ENCODE measurements around the gene TSPAN9. TPM values are rescaled to one million over a fixed set of nuclear protein-coding genes. Genes with fewer than 3 reads are reported as not detected.

Gene TSPAN9
- polyA plus RNA-seq, 1 donor (not counting 4 experiments of a cell fraction or from before 2014, with no cell fraction given), result 27.5 TPM

DNA sequence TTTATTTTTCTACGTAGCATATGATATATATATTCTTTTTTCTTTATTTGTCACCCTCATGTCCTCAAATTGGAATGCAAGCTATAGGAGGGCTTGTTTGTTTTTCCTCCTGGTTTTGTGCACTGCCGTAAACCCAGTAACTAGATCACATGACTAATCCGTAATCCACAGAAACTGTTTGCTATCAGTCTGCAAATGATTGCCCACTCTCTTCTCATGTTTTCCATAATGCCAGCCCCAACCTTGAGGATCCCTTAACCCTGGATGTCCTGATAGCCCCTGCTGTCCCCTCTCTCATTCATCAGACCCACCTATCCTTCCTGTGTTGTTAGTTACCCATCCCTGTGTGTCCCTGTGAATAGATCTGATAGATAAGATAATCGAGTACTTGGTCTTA, 94.0 kb downstream of the TSPAN9 start:
- Histone ChIP-seq H3K4me2 (ENCODE audit: control insufficient read depth, extremely low read depth, insufficient read depth, low read depth, low read length) (no peak overlapping the region), H3K9ac (ENCODE audit: control insufficient read depth, extremely low read depth, insufficient read depth, low read length) (peak overlapping the region; percentile 42), H3K4me3 (ENCODE audit: control insufficient read depth in 2 of 3, extremely low read depth in 1 of 3, insufficient read depth in 2 of 3, low read depth in 1 of 3, low read length in 3 of 3) (no peak overlapping the region), H3K79me2 (ENCODE audit: control insufficient read depth, insufficient read depth, low read length) (peaks cover 5% of the 10 kb centered on the region), H3K9me3 (ENCODE audit: control insufficient read depth, low read depth, low read length) (no peaks in the 10 kb centered on the region), H3K27me3 (ENCODE audit: control insufficient read depth, extremely low read depth, insufficient read depth, low read length) (no peaks in the 10 kb centered on the region), H4K20me1 (ENCODE audit: control insufficient read depth, extremely low read depth, insufficient read depth, low read length) (peaks cover 5% of the 10 kb centered on the region), H2AFZ (ENCODE audit: control insufficient read depth, low read length) (no peak overlapping the region), H3K4me1 (ENCODE audit: control insufficient read depth, extremely low read depth, insufficient read depth, low read length) (peaks cover 34% of the 10 kb centered on the region), H3K27ac (ENCODE audit: control insufficient read depth, insufficient read depth, low read length) (peak overlapping the region; percentile 70), H3K9me1 (ENCODE audit: control insufficient read depth, extremely low read depth, insufficient read depth, low read length) (no peaks in the 10 kb centered on the region), H3K36me3 (ENCODE audit: control insufficient read depth in 2 of 2, extremely low read depth in 1 of 2, insufficient read depth in 2 of 2, low read length in 2 of 2) (peaks cover 0 to 4% of the 10 kb centered on the region in 2 experiments)
- FAIRE-seq (no peak), DNase-seq (ENCODE audit: low read depth, low spot score) (no peak)
- dilution Hi-C loops (cut with MboI; ENCODE audit: extremely low pct_ligation_motif_present, low sequenced_read_pairs), result no loop called here
- TF ChIP-seq, protein P1, sequence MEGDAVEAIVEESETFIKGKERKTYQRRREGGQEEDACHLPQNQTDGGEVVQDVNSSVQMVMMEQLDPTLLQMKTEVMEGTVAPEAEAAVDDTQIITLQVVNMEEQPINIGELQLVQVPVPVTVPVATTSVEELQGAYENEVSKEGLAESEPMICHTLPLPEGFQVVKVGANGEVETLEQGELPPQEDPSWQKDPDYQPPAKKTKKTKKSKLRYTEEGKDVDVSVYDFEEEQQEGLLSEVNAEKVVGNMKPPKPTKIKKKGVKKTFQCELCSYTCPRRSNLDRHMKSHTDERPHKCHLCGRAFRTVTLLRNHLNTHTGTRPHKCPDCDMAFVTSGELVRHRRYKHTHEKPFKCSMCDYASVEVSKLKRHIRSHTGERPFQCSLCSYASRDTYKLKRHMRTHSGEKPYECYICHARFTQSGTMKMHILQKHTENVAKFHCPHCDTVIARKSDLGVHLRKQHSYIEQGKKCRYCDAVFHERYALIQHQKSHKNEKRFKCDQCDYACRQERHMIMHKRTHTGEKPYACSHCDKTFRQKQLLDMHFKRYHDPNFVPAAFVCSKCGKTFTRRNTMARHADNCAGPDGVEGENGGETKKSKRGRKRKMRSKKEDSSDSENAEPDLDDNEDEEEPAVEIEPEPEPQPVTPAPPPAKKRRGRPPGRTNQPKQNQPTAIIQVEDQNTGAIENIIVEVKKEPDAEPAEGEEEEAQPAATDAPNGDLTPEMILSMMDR (optimal IDR thresholded peaks at IDR 0.05 in 1 of 3, IDR thresholded peaks at IDR 0.05 in 1 of 3, conservative IDR thresholded peaks at IDR 0.05 in 1 of 3; ENCODE audit: extremely low read depth in 1 of 3, insufficient read depth in 2 of 3, low read length in 3 of 3), result no peak
- TF ChIP-seq EZH2 (IDR thresholded peaks at IDR 0.05; ENCODE audit: low read length), result no peak

DNA sequence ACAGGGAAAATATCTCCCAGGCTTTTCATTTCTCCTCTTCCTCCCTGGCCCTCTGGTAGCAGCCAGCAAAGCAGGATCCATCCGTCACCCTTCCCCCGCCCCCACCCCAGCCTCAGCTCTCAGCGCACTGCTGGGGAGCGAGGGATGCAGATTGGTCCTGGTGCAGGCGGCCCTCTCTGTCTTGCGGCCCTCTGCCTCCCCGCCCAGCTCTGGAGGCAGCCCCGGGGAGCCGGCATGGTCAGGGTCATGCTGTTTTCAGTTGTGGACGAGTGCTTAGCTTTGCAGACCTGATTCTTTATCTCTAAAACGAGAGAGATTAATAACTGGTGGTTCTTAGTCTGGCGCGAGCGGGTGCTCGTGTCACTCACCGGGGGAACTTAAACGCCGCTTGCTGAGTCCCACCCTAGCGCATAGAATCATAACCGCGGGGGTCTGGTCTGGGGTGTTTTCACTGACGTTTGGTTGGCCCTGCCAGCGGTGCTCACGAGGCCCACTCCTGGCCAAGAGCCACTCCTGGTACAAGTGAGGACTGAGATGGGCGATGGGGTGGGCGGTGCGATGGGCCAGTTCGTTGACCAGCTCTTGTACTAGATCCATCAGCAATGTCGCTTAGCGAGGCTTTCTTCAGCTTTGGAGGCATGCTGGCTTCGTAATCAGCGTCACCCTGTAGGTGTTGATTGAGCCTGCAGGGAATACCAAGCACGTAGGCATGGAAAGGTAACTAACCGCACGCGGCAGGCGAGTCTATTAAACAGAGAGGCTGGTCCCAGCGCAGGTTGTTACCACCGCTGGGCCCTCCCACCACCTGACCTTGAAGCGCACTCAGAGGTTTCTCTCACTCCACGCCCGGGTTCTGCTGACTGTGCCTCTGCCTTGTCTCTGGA, 95.2 kb downstream of the TSPAN9 start:
- Histone ChIP-seq H3K79me2 (ENCODE audit: control insufficient read depth, insufficient read depth, low read length) (peaks cover 5% of the 10 kb centered on the region), H3K4me3 (ENCODE audit: control insufficient read depth in 2 of 3, extremely low read depth in 1 of 3, insufficient read depth in 2 of 3, low read depth in 1 of 3, low read length in 3 of 3) (no peak overlapping the region), H3K27me3 (ENCODE audit: control insufficient read depth, extremely low read depth, insufficient read depth, low read length) (no peaks in the 10 kb centered on the region), H3K9ac (ENCODE audit: control insufficient read depth, extremely low read depth, insufficient read depth, low read length) (no peak overlapping the region), H3K36me3 (ENCODE audit: control insufficient read depth in 2 of 2, extremely low read depth in 1 of 2, insufficient read depth in 2 of 2, low read length in 2 of 2) (peaks cover 0 to 4% of the 10 kb centered on the region in 2 experiments), H3K9me1 (ENCODE audit: control insufficient read depth, extremely low read depth, insufficient read depth, low read length) (no peaks in the 10 kb centered on the region), H2AFZ (ENCODE audit: control insufficient read depth, low read length) (no peak overlapping the region), H3K4me2 (ENCODE audit: control insufficient read depth, extremely low read depth, insufficient read depth, low read depth, low read length) (no peak overlapping the region), H3K27ac (ENCODE audit: control insufficient read depth, insufficient read depth, low read length) (no peak overlapping the region), H3K4me1 (ENCODE audit: control insufficient read depth, extremely low read depth, insufficient read depth, low read length) (peaks cover 34% of the 10 kb centered on the region), H3K9me3 (ENCODE audit: control insufficient read depth, low read depth, low read length) (no peaks in the 10 kb centered on the region), H4K20me1 (ENCODE audit: control insufficient read depth, extremely low read depth, insufficient read depth, low read length) (peaks cover 5% of the 10 kb centered on the region)
- DNase-seq (ENCODE audit: low read depth, low spot score) (no peak), FAIRE-seq (no peak)
- dilution Hi-C loops (cut with MboI; ENCODE audit: extremely low pct_ligation_motif_present, low sequenced_read_pairs), result no loop called here
- TF ChIP-seq EZH2 (IDR thresholded peaks at IDR 0.05; ENCODE audit: low read length), result no peak
- TF ChIP-seq, protein P1 (optimal IDR thresholded peaks at IDR 0.05 in 1 of 3, IDR thresholded peaks at IDR 0.05 in 1 of 3, conservative IDR thresholded peaks at IDR 0.05 in 1 of 3; ENCODE audit: extremely low read depth in 1 of 3, insufficient read depth in 2 of 3, low read length in 3 of 3), result no peak
